Measurements from ENCODE around the gene TMED10. TPM values are rescaled to one million over a fixed set of nuclear protein-coding genes. Genes with fewer than 3 reads are reported as not detected.

TMED10 gene
- total and polyA plus RNA-seq, 2 donors (not counting 3 experiments of a cell fraction or from before 2014, with no cell fraction given), result 338 to 342 TPM

DNA sequence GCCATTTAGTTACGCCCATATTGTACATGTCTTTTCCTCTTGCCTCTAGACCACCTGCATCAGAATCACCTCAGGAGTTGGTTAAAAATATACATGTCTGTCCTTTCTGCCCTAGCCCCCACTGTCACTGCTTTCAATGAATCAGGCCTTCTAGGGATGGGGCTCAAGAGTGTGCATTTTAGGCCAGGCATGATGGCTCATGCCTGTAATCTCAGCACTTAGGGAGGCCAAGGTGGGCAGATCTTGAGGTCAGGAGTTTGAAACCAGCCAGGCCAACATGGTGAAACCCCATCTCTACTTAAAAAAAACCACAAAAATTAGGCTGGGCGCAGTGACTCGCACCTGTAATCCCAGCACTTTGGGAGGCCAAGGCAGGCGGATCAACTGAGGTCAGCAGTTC, 13.6 kb upstream of the TMED10 start:
- intact Hi-C loops (cut with micrococcal nuclease), result no loop called here
- H2AFZ ChIP-seq (ENCODE audit: low read depth, low read length), result no peak overlapping the region

More for the DNA sequence above, 13.6 kb upstream of the TMED10 start:
- dilution Hi-C loops (cut with MboI; ENCODE audit: extremely low pct_ligation_motif_present, low sequenced_read_pairs), result no loop called here
- no TSS peak for BruUV-seq (replicated peaks)
- Histone ChIP-seq H3K4me3 (replicated peaks in 1 of 3; ENCODE audit: insufficient read depth in 1 of 3, low read depth in 1 of 3, low read length in 3 of 3) (no peak overlapping the region), H3K4me2 (ENCODE audit: insufficient read depth, low read length) (no peak overlapping the region), H3K9me3 (replicated peaks; ENCODE audit: control insufficient read depth, insufficient read depth, low read length) (no peaks in the 10 kb centered on the region), H3K36me3 (ENCODE audit: control insufficient read depth in 2 of 2, extremely low read depth in 1 of 2, insufficient read depth in 2 of 2, low read length in 2 of 2) (no peaks in the 10 kb centered on the region), H3K79me2 (ENCODE audit: control insufficient read depth, insufficient read depth, low read length) (no peaks in the 10 kb centered on the region), H3K9me1 (replicated peaks; ENCODE audit: control insufficient read depth, extremely low read depth, insufficient read depth, low read length) (no peaks in the 10 kb centered on the region), H4K20me1 (replicated peaks; ENCODE audit: control insufficient read depth, extremely low read depth, insufficient read depth, low read length) (no peaks in the 10 kb centered on the region), H3K9ac (replicated peaks; ENCODE audit: extremely low read depth, insufficient read depth, low read length) (no peak overlapping the region), H3K27me3 (ENCODE audit: control insufficient read depth in 2 of 2, insufficient read depth in 2 of 2, low read length in 2 of 2) (peaks cover 0 to 4% of the 10 kb centered on the region in 2 experiments), H3K4me1 (ENCODE audit: control insufficient read depth, extremely low read depth, insufficient read depth, low read length) (no peaks in the 10 kb centered on the region), H3K27ac (ENCODE audit: insufficient read depth, low read depth, low read length) (no peak overlapping the region)
- ChIA-PET CTCF (interaction anchor here (1.2 kb wide), 1 partner anchor 11 kb away, joined by 4 read pairs; no protein-coding TSS in a partner anchor), POLR2A (no interaction called here)
- DNase-seq (ENCODE audit: low read depth, low spot score), result no peak
- no peak for TF ChIP-seq MAX (IDR thresholded peaks at IDR 0.05; ENCODE audit: insufficient read depth, insufficient read length)
- no peak for TF ChIP-seq EZH2 (IDR thresholded peaks at IDR 0.05; ENCODE audit: borderline replicate concordance, low read depth, low read length, severe bottlenecking)
- TF ChIP-seq, protein P1, sequence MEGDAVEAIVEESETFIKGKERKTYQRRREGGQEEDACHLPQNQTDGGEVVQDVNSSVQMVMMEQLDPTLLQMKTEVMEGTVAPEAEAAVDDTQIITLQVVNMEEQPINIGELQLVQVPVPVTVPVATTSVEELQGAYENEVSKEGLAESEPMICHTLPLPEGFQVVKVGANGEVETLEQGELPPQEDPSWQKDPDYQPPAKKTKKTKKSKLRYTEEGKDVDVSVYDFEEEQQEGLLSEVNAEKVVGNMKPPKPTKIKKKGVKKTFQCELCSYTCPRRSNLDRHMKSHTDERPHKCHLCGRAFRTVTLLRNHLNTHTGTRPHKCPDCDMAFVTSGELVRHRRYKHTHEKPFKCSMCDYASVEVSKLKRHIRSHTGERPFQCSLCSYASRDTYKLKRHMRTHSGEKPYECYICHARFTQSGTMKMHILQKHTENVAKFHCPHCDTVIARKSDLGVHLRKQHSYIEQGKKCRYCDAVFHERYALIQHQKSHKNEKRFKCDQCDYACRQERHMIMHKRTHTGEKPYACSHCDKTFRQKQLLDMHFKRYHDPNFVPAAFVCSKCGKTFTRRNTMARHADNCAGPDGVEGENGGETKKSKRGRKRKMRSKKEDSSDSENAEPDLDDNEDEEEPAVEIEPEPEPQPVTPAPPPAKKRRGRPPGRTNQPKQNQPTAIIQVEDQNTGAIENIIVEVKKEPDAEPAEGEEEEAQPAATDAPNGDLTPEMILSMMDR (IDR thresholded peaks at IDR 0.05; ENCODE audit: extremely low read depth in 1 of 2, insufficient read depth in 1 of 2, low read depth in 1 of 2, low read length in 2 of 2), result no peak
- TF ChIP-seq FOS (IDR thresholded peaks at IDR 0.05; ENCODE audit: borderline replicate concordance, insufficient read depth, low read length), result no peak
- TF ChIP-seq GATA2 (IDR thresholded peaks at IDR 0.05; ENCODE audit: insufficient read depth, insufficient read length, low read depth, low read length), result no peak
- no peak for TF ChIP-seq POLR2AphosphoS5 (IDR thresholded peaks at IDR 0.05; ENCODE audit: insufficient read depth, low read depth, low read length)
- TF ChIP-seq POLR2A (IDR thresholded peaks at IDR 0.05; ENCODE audit: low read depth, low read length), result no peak
- no peak for TF ChIP-seq JUN (IDR thresholded peaks at IDR 0.05; ENCODE audit: borderline replicate concordance, insufficient read depth, insufficient read length, low read depth)
- no peak for TF ChIP-seq MYC (IDR thresholded peaks at IDR 0.05; ENCODE audit: low read depth, low read length)
- FAIRE-seq, result no peak
